Vagina (tissue), 2 donors: ENCODE data around the gene ADORA2B.

Experiments
- POLR2A ChIP-seq, 2 donors: fragments of 450-650 bp; IDR thresholded peaks; one replicate each; pipeline ENCODE4 v1.6.1; 2017; ENCODE audit warnings: antibody characterized with exemption in 2 of 2, mild to moderate bottlenecking in 2 of 2, moderate library complexity in 2 of 2
- TF ChIP-seq, protein P1 (sequence below), 3 experiments: fragments of 450-650 bp in 2 of 3; fragments of 200-600 bp in 1 of 3; sonication (generic) in 1 of 3; IDR thresholded peaks; one replicate each; pipeline ENCODE4 v1.5.1; 2017 to 2019; ENCODE audit warnings: antibody characterized with exemption in 3 of 3, mild to moderate bottlenecking in 2 of 3, moderate library complexity in 2 of 3

DNA sequence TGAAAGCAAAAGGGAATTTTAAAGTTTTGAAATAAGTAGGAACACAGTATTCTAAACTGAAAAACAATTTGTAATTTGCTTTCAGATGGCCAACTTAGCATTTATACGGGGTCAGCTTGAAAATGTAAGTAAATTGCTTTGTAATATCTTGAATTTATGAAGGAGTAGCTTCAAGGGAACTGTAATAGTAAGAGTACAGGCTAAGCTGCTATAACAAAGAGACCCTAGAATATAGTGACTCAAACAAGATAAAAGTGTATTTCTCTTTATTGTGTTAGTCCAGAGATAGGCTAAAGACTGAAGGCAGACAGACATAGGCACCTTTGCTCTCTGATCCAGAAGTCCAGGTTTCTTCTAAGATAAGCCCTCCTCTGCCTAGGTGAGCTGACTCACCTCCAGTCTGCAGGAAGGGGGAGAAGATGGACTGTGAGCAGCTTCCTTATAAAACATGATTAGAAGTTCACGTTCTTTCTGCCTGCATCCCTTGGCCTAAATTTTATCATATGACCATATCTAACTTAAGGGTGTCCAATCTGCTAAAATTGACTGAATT is 57.9 kb downstream of the ADORA2B start:
- TF ChIP-seq, protein P1, sequence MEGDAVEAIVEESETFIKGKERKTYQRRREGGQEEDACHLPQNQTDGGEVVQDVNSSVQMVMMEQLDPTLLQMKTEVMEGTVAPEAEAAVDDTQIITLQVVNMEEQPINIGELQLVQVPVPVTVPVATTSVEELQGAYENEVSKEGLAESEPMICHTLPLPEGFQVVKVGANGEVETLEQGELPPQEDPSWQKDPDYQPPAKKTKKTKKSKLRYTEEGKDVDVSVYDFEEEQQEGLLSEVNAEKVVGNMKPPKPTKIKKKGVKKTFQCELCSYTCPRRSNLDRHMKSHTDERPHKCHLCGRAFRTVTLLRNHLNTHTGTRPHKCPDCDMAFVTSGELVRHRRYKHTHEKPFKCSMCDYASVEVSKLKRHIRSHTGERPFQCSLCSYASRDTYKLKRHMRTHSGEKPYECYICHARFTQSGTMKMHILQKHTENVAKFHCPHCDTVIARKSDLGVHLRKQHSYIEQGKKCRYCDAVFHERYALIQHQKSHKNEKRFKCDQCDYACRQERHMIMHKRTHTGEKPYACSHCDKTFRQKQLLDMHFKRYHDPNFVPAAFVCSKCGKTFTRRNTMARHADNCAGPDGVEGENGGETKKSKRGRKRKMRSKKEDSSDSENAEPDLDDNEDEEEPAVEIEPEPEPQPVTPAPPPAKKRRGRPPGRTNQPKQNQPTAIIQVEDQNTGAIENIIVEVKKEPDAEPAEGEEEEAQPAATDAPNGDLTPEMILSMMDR (IDR thresholded peaks at IDR 0.05), result no peak
- no peak for TF ChIP-seq POLR2A (IDR thresholded peaks at IDR 0.05)
